HL-60 (cell line): ENCODE results near the gene MUC3A.

Source experiments
- DNase-seq, 2 experiments: peaks; one replicate each; pipeline ENCODE4 v3.0.0-alpha.2; 2010 to 2020; ENCODE audit warnings: low read depth in 1 of 2, low spot score in 1 of 2
- H3K27ac ChIP-seq: fragments of 250-450 bp; sonication (Bioruptor Pico); replicated peaks from 2 replicates; pipeline ENCODE4 v1.5.1; 2020; ENCODE audit warnings: mild to moderate bottlenecking, moderate library complexity
- H3K27me3 ChIP-seq: fragments of 250-450 bp; sonication (Bioruptor Pico); 2 replicates; pipeline ENCODE4 v1.5.1; 2021; ENCODE audit warnings: mild to moderate bottlenecking, moderate library complexity; ENCODE audit not compliant: insufficient read depth, poor library complexity, severe bottlenecking
- H3K4me3 ChIP-seq: replicated peaks from 2 replicates; pipeline ENCODE4 v1.5.1; 2011; ENCODE audit warnings: mild to moderate bottlenecking, control low read depth, low read length; ENCODE audit not compliant: insufficient read depth
- GABPA ChIP-seq: IDR thresholded peaks from 2 replicates; pipeline ENCODE4 v1.6.1; 2012; ENCODE audit warnings: low read depth
- POLR2AphosphoS5 ChIP-seq: IDR thresholded peaks from 2 replicates; pipeline ENCODE4 v1.6.1; 2012; ENCODE audit warnings: low read depth
- SPI1 ChIP-seq: IDR thresholded peaks from 2 replicates; pipeline ENCODE4 v1.6.1; 2012; ENCODE audit warnings: low read depth, mild to moderate bottlenecking, borderline replicate concordance
- TF ChIP-seq, protein P1 (sequence below): IDR thresholded peaks from 2 replicates; pipeline ENCODE4 v1.6.1; 2012; ENCODE audit warnings: low read depth; ENCODE audit not compliant: insufficient replicate concordance
- TF ChIP-seq, protein P2 (sequence below): IDR thresholded peaks from one replicate; pipeline ENCODE4 v1.5.1; 2011; ENCODE audit warnings: low read length, control low read depth, inconsistent platforms; ENCODE audit not compliant: insufficient read depth

MUC3A gene

GRCh38 chr7:100971111-100972001 is 22.0 kb downstream of the MUC3A start:
- no peak overlapping the region for H3K4me3 ChIP-seq
- H3K27ac ChIP-seq = no peak overlapping the region
- peaks cover 20% of the 10 kb centered on the region for H3K27me3 ChIP-seq
- no peak for DNase-seq
- no peak for TF ChIP-seq SPI1
- TF ChIP-seq GABPA = no peak
- TF ChIP-seq POLR2AphosphoS5 = no peak
- TF ChIP-seq, protein P1, sequence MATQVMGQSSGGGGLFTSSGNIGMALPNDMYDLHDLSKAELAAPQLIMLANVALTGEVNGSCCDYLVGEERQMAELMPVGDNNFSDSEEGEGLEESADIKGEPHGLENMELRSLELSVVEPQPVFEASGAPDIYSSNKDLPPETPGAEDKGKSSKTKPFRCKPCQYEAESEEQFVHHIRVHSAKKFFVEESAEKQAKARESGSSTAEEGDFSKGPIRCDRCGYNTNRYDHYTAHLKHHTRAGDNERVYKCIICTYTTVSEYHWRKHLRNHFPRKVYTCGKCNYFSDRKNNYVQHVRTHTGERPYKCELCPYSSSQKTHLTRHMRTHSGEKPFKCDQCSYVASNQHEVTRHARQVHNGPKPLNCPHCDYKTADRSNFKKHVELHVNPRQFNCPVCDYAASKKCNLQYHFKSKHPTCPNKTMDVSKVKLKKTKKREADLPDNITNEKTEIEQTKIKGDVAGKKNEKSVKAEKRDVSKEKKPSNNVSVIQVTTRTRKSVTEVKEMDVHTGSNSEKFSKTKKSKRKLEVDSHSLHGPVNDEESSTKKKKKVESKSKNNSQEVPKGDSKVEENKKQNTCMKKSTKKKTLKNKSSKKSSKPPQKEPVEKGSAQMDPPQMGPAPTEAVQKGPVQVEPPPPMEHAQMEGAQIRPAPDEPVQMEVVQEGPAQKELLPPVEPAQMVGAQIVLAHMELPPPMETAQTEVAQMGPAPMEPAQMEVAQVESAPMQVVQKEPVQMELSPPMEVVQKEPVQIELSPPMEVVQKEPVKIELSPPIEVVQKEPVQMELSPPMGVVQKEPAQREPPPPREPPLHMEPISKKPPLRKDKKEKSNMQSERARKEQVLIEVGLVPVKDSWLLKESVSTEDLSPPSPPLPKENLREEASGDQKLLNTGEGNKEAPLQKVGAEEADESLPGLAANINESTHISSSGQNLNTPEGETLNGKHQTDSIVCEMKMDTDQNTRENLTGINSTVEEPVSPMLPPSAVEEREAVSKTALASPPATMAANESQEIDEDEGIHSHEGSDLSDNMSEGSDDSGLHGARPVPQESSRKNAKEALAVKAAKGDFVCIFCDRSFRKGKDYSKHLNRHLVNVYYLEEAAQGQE = no peak
- TF ChIP-seq, protein P2, sequence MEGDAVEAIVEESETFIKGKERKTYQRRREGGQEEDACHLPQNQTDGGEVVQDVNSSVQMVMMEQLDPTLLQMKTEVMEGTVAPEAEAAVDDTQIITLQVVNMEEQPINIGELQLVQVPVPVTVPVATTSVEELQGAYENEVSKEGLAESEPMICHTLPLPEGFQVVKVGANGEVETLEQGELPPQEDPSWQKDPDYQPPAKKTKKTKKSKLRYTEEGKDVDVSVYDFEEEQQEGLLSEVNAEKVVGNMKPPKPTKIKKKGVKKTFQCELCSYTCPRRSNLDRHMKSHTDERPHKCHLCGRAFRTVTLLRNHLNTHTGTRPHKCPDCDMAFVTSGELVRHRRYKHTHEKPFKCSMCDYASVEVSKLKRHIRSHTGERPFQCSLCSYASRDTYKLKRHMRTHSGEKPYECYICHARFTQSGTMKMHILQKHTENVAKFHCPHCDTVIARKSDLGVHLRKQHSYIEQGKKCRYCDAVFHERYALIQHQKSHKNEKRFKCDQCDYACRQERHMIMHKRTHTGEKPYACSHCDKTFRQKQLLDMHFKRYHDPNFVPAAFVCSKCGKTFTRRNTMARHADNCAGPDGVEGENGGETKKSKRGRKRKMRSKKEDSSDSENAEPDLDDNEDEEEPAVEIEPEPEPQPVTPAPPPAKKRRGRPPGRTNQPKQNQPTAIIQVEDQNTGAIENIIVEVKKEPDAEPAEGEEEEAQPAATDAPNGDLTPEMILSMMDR = no peak

- no peak for DNase-seq
- no peak for TF ChIP-seq SPI1
- no peak for TF ChIP-seq POLR2AphosphoS5
- no peak for TF ChIP-seq GABPA
- TF ChIP-seq, protein P1 = no peak
- TF ChIP-seq, protein P2 = no peak
- Histone ChIP-seq H3K27me3 (peaks cover 15% of the 10 kb centered on the region), H3K4me3 (no peak overlapping the region), H3K27ac (no peak overlapping the region)
These were observed 22.6 kb downstream of the MUC3A start for GRCh38 chr7:100972002-100972347.

DNA sequence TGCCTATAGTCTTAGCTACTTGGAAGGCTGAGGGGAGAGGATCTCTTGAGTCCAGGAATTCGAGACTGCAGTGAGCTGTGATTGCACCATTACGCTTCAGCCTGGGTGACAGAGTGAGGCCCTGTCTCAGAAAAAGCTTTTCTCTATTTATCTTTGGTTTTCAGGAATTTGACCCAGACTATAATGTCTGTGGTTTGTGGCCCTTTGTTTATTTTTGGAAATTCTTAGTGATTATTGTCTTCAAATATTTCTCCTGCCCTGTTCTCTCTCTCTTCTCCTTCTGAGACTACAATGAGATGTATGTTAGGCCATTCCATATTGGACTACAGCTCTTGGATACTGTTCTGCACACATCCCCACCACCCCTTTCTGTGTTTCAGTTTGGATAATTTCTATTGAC is 24.7 kb downstream of the MUC3A start:
- H3K4me3 ChIP-seq = no peak overlapping the region
- H3K27me3 ChIP-seq = peaks cover 8% of the 10 kb centered on the region
- TF ChIP-seq POLR2AphosphoS5 (no peak), GABPA (no peak), SPI1 (no peak)
- TF ChIP-seq, protein P1 = no peak
- TF ChIP-seq, protein P2 = no peak
- no peak for DNase-seq
- no peak overlapping the region for H3K27ac ChIP-seq
